Fibroblast of lung (primary cell): ENCODE data around the gene SH3GL2.

Experiments used
- EZH2 ChIP-seq: IDR thresholded peaks from 2 replicates; pipeline ENCODE4 v1.5.1; 2012; ENCODE audit warnings: low read length, control low read depth, mild to moderate bottlenecking; ENCODE audit errors: missing control alignments
- TF ChIP-seq, protein P1 (sequence below), 2 donors: IDR thresholded peaks in 1 of 2; conservative IDR thresholded peaks in 1 of 2; 1 replicate in 1 of 2; 2 replicates in 1 of 2; pipeline ENCODE4 v1.5.1; 2011 to 2012; ENCODE audit warnings: low read length in 2 of 2, control low read depth in 1 of 2, inconsistent platforms in 1 of 2, low read depth in 1 of 2, mild to moderate bottlenecking in 1 of 2

DNA sequence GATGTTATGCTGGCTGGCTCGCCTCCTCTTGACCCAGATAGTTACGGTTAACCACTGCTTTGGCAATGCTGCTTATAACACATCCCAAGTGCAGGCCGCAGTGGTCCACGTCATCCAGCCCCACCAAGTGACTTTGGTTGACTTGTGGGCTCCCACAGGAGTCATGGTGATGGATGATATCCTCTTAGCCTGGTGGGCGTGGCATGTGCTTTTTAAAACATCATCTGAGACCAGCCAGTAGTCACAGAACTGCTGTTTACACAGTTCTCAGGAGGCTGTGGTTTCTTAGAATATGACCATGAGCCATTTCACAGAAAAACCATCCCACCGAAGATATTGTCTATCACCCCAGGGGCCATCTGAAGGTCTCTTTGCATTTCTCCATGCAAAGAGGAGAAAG, 216.9 kb downstream of the SH3GL2 start:
- TF ChIP-seq, protein P1, sequence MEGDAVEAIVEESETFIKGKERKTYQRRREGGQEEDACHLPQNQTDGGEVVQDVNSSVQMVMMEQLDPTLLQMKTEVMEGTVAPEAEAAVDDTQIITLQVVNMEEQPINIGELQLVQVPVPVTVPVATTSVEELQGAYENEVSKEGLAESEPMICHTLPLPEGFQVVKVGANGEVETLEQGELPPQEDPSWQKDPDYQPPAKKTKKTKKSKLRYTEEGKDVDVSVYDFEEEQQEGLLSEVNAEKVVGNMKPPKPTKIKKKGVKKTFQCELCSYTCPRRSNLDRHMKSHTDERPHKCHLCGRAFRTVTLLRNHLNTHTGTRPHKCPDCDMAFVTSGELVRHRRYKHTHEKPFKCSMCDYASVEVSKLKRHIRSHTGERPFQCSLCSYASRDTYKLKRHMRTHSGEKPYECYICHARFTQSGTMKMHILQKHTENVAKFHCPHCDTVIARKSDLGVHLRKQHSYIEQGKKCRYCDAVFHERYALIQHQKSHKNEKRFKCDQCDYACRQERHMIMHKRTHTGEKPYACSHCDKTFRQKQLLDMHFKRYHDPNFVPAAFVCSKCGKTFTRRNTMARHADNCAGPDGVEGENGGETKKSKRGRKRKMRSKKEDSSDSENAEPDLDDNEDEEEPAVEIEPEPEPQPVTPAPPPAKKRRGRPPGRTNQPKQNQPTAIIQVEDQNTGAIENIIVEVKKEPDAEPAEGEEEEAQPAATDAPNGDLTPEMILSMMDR (conservative IDR thresholded peaks at IDR 0.05 in 1 of 2, IDR thresholded peaks at IDR 0.05 in 1 of 2; ENCODE audit: low read depth in 1 of 2, low read length in 2 of 2): no peak
- TF ChIP-seq EZH2: no peak
